Endometrial microvascular endothelial cells (primary cell): Measurements from ENCODE around the gene ANKMY1. TPM values are rescaled to one million over a fixed set of nuclear protein-coding genes. Genes with fewer than 3 reads are reported as not detected.

Source experiments
- in situ Hi-C: cut with HindIII; loops from 2 replicates; pipeline ENCODE4 v1.10.0; 2017; ENCODE audit warnings: low sequenced_read_pairs, low pct_unique_long_range_greater_than_20kb; ENCODE audit errors: inconsistent ontology term
- total RNA-seq: library from RNA; depleted of rRNA; stranded (reverse); fragments of >200 nt; gene quantifications from one replicate; pipeline ENCODE4 v1.2.3, GENCODE V29; 2015; ENCODE audit errors: inconsistent ontology term

Gene ANKMY1
- total RNA-seq, 1 donor from 2014 or later = 3.0 TPM

DNA sequence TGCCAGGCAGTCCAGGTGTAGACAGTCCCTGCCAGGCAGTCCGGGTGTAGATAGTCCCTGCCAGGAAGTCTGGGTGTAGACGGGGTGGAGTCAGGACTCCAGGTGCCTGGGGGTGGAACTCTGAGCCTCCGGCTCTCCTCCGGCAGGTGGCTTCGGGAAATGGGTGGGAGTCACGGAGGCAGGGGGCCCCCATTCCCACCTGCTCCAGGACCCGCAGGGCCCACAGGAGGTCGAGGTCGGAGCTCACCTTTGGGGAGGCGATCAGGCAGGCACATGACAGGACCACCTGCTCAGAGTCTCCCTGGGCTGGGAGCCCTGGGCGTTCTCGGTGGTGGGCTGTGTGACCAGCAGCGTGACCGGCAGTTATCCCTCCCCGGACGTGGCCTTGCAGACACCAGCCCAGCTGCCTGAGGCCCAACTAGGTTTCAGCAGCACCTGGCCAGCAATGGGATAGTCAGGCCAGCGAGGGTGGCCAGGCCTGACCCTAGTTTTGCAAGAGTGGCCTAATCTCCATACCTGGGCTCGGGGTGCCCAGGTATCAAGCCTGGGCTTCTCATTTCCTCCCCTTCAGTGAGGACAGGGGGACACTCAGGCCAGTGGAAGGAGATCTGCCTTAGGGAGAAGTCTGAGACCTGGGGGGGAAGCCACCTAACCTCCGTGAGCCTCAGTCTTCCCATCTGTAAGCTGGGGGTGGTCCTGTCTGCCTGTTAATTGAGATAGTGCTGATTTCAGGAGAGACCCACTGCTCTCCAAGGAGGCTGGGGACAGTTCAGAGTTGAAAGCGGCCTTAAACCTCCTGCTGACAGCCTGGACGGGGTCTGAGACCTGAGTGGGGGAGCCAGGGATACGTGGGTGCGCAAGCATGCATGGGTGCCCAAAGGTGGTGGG, 109.2 kb downstream of the ANKMY1 start:
- in situ Hi-C loops = no loop called here

DNA sequence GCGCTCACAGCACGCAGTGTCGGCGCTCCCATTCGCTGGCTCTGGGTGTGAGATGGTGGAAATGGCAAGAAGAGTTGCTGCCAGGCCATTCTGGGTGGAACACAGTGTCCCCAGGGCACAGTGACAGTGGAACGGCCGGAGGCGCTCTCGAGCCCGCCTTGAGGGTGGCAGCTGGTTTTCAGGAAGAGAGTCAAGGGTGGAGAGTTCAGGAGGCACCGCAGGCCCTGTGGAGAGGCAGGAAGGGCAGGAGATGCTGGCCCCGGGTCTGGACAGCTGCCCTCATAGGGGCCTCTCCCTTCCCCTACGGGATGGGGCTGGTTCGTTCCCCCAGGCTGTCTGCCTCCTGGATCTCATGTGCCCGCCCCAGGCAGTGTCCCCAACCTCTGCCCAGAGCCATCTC, 109.9 kb downstream of the ANKMY1 start:
- in situ Hi-C loops = no loop called here

DNA sequence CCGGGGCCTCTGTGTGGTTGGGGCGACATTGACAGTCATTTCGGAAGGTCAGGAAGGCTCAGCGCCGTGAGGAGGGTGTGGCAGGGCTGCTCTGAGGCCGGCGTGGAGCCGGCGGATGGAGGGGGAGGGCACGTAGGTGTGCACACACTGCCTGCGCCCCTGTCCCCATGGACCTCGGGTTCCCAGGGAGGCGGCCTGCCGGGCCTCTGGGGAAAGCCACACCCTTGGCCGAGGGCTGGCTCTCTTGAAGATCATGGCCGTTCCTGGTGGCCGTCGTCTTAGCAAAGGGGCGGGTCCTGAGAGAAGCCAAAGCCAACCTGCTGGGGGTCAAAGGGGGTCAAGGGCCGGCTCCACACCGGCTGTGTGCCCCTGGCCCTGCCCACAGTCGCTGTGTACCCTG, 110.5 kb downstream of the ANKMY1 start:
- in situ Hi-C loops = no loop called here

DNA sequence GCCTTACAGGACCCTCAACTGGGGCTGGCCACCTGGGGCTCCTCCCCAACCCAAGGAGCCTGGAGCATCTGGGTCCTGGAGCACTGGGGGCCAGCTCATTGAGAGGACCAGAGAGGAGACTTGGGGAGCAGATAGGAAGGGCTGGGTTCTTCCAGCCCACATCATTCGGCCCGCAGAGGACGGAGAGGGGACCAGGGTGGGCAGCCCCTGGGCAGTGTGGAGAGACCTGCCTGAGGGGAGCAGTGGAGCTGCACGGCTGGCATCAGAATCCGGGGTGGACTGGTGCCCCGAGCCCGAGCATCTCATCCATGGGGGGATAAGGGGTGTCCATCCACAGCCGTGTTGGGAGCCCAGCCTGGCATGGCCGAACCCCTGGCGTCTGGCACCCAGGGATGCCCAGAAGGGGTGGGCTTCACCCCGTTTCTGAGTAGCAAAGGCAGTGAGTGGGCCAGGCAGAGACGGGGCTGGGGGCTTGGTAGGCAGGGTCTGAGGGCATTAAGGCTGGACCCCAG, 111.1 kb downstream of the ANKMY1 start:
- in situ Hi-C loops = no loop called here

DNA sequence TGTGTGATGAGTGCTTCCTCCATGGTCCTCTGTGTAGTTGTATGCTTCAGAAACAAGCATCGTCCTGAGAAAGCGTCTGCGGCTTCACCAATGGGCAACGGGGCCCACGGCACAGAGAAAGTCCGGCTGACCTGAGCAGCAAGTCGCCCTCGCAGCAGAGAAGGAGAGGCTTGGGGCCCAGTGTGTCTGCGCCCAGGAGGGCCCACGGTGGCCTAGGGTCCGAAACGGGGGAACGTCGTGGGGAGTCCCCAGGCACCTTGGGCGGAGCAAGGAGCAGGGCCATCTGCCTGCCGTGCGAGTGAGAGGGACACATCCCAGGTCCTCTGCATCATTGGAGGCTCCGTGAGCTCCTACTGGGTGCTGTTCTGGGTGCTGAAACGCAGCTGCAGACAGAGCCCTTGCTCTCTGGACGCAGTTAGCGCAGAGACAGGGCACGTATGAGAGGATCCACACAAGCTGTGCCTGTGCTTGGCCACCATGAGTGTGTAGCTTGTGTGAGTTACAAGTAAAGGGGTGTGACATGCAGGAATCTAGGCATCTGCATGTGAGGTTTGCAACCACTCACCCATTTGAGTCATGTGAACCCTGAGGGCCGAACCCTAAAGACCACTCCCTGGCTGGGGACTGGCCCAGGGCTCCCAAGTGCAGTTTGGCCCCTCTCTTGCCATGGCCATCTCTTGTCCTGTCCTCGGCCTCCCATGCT, 111.7 kb downstream of the ANKMY1 start:
- in situ Hi-C loops = no loop called here

DNA sequence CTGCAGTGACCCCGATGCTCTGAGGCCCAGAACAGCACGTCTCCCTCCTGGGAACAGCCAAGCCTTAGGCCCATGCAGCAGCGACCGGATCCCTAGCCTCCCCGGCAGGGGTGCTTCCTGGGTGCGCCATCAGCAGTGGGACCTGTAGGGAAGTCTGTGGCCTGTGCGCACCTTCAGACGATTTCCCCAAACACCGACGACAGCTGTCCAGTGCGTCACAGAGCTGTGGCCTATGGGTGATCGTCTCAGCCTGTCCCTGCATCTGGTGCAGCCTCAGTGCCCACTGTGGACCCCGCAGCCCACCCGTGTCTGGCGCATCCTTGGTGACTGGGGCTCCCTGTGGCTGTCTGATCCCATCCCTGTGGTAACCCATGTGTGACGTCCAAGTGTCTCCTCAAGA, 113.3 kb downstream of the ANKMY1 start:
- in situ Hi-C loops = no loop called here

DNA sequence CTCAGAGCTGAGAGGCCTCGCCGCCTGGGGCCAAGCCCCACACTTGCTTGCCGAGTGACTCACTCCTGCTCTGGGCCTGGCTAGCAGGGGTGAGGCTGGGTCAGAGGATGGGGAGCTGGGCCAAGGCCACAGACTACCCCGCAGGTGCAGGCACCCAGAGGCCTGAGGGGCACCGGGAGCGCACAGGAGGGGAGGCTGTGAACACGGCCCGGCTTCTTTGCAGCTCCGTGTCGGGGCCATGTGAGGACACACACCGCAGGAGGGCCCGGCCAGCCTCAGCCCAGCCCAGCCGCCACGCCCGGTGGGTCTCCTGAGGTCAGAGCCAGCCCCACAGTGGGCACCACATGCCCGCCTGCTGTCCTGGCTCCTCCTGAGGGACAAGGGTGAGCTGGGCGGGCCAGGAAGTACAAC, 113.9 kb downstream of the ANKMY1 start:
- in situ Hi-C loops = no loop called here

DNA sequence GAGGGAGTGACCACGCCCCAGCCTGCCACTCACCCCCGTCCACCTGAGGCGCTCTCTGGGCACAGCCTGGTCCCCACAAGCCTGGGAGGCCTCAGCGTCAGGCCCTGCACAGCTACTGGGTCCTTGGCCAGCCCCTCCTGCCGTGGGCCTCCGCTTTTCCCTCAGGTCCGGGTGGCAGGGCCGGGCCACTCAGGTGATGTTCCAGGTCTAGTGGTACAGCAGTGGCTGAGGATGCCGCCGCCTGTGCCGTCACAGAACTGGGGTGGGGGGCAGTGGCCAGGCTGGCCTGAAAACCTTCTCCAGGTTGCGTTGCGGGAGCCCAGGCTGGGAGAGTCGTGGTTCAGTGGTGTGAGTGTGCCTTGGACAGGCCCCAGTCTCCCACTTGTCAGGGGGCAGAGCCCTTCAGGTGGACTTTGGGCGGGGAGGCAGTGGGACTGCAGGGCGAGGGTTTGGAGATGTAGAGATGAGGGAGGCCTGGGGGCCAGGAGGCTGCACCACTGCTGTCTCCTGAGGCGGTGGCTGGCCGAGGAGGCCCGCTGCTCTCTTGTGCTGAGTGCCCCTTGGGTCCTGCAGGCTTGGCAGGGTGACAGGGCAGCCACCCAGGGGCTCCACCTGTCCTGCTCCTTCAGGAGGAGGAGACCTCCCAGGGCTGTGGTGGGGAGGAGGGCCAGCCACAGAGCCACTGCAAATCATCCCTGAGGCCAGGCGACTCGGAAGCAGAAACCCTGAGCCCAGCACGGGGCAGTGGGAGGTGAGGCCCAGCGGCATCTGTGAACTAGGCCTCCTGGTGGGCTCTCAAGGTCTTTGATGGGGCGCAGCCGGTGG, 114.7 kb downstream of the ANKMY1 start:
- in situ Hi-C loops = no loop called here

DNA sequence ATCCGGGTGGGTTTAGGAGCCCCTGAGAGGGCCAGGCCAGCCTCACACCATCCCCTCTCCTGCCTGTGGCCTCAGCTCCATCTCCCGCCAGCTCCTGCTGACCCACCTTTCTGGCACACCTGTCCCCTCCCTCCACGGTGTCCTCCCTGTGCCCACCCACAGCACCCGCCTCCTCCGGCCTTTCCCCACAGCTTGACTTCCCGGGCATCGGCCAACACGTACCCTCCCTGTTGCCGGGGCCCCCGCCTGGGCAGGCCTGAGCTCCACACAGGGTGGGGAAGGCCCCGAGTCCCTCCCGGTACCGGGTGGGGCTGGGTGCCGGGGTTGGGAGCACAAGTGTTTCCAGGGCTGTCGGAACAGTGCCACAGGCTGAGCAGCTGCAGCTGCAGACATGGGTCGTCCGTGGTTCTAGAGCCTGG, 115.8 kb downstream of the ANKMY1 start:
- in situ Hi-C loops = no loop called here

DNA sequence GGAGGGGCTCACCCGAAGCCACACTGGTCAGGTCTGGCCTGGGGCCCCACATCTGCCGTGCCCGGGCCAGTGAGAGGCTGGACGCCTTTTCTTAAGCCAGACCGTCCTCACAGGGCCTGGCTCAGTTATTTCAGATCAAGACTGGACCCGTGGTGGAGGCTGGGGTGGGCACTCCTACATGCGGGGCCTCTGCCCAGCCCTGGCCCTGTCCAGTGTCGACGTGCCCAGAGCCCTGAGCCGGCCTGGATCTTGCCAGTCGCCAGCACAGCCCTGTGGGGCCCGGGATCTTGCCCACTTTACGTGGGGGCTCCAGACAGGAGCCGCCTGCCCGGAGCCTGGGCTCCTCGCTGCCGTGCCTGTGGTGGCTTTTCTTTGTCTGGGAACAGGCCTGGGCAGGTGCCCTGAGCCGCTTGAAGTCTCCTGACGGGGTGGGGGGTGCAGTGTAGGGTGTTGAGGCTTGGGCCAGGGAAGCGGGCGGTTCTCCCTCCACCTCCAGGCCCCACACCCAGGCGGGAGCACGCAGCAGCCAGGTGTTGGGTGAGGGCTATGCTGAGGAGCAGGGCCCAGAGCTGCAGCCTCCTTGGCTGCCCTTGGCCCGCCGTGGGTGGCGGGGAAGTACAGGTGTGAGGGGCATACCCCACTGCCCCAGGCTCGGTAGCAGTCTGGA, 116.3 kb downstream of the ANKMY1 start:
- in situ Hi-C loops = no loop called here

DNA sequence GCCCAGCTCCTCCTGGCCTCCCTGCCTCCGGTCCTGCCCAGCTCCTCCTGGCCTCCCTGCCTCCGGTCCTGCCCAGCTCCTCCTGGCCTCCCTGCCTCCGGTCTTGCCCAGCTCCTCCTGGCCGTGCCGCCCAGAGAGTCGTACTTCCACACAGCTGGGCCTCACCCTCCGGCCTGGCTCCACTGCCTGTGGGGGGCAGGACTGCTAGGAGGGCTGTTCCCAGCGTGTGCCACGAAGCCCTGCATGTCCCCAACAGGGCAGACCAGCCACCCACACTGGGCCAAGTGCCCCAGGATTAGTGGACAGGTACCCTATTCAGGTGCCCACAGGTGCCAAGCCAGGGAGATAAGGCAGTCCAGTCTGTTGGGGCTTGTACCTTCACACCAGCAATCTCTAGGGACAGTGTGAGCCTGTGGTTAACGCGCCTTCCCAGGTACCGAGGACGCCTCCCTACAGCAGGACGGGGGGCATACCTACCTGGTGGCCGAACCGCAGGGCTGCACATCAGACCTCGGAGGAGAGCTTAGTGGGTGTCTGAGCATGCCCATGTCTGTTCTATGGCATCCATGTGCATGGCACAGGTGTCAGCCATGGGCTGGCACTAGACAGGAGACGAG, 117.0 kb downstream of the ANKMY1 start:
- in situ Hi-C loops = no loop called here

DNA sequence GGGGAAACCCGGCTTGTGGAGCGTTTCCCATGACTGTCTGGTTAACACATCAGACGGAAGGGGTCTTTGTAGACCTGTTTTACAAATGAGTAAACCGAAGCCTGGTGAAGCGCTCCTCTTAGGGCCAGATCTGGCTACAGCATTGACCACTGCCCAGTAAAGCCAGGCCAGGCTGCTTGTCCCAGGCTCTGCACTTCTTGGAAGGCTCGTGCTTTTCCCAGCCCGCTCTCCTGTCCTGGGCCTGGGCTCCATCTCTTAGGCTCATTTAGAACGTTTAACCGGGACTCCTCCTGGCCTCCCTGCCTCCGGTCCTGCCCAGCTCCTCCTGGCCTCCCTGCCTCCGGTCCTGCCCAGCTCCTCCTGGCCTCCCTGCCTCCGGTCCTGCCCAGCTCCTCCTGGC, 117.5 kb downstream of the ANKMY1 start:
- in situ Hi-C loops = no loop called here

DNA sequence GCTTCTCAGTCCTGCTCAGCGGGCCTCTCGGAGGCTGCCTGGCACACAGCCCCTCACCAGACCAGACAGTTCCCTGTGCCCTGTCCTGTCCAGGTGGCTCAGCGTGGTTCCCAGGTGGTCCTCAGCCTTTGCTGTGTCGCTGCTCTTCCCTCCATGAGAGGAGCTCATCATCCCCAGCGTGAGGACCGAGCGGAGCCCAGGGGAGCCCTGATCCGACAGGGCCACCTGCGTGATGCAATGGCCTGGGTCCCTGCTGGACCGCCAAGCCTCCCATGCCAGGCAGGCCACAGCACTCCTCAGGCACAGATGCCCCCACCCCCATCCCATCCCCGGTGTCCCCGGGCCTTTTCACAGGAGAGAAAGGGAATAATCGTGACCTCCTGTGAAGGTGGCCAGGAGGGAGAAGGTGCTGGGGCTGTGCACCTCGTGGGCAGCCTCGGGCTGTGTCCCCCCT, 118.1 kb downstream of the ANKMY1 start:
- in situ Hi-C loops = no loop called here

DNA sequence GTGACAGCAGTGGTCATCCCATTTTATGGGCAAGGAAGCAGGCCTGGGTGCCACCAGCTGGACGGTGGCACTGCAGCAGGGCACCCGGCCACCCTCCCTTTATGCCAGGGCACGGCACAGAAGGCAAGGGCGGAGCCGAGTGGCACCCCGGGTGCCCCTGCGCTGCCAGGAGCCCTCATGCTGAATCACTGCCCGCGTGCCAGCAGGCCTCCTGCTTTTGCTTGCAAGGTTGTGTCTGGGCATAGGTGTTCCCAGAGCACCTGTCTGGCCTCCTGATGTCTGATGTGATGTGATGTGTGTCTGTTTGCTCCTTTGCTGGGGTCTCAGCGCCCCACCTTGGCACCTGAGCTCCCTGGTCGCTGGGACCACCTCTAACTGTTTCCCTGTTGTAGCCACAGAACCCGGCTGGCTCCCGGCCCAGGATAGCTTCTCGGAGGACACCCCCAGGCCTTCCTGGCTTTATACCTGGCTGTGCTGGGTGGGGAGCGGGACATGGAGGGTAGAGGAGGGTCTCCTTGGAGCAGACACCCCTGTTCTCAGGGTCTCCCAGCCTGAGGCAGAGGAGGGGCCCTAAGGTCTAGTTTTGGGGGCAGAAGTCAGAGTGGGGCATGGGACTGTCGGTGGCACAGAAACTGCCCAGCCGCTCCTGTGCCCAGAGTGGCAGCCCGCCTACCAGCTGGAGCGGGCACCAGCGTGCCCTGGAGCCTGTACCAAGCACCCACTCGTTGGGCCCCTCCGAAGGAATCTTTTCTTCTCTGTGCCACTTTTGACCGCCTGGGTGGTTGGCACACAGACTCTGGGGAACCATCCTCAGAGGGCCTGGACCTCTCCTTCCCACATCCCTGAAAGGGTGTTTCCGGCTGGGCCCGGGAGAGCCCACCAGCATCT, 118.7 kb downstream of the ANKMY1 start:
- in situ Hi-C loops = no loop called here

DNA sequence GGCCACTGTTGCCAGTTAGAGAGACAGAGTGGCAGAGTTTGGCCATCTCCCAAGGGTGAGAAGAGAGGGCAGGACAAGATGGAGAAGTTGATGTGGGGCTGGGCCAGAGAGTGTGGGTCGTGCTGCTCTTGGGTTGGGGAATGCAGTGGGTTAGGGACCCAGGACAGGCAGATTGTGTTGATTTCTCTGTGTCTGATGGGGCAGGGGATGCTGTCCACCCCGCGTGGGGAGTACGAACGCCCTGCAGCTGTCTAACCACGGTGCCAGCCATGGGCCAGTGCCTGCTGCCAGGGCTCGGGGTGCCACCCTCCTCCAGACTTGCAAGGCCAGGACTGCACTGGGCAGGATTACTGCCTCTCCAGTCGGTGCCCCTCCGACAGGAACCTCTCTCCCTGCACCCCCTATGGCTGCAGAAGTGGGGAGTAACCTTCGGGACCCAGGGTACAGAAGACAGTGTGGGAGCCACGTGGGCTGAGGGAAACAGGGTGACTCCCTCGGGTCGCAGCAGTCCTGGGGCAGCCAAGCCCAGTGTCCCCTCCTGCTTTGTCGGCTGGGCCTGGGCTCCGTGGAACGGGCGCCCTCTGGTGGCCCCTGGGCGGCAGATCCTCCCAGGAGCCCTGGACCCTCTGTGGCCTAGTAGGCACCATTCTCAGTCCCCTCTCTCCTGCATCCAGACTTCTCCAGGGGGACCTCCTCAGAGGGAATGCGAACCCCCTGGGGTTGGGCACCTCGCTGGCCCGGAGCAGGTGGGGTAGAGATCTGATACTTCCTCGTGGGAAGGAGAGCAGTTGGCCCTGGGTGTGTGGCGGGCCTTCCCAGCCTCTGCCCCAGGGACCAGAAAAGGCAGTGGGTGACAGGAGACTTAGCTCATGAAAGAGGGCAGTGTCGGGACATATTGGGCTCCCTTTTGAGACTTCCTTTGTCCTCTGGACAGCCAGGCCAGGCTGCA, 119.7 kb downstream of the ANKMY1 start:
- in situ Hi-C loops = no loop called here

DNA sequence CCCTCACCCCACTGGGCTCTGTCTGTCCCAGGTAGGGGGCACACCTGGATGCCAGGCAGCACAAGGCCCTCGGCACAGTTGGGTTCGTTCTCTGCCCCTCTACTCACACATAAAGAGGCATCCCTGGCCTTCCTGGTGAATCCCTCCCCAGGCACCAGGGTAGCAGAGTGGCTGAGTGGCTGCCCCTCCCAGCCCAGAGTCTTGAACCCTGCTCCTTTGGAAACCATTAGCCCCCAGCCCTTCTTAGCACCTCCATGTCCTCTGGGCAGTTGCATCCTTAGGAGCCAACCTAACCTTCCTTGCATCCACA, 120.3 kb downstream of the ANKMY1 start:
- in situ Hi-C loops = no loop called here
